Chondrocyte (in vitro differentiated cells): ENCODE data around the gene CCR5. TPM values are rescaled to one million over a fixed set of nuclear protein-coding genes. Genes with fewer than 3 reads are reported as not detected.
"Not testable (repeated sequence)": the region's sequence is repeated elsewhere in the genome, so short reads cannot be mapped to it uniquely, and the experiment has no call there.

Source experiments
- DNase-seq: peaks from one replicate; pipeline ENCODE4 v3.0.0; 2021; ENCODE audit warnings: mixed read lengths, low spot score
- H3K27ac Mint-ChIP-seq: one replicate; pipeline ENCODE4 v1.8.0; 2021; ENCODE audit warnings: mild to moderate bottlenecking, moderate library complexity, mixed read lengths; ENCODE audit not compliant: unreplicated experiment
- H3K27me3 Mint-ChIP-seq: 2 replicates; pipeline ENCODE4 v1.8.0; 2021; ENCODE audit warnings: low read depth, mixed read lengths
- H3K36me3 Mint-ChIP-seq: 2 replicates; pipeline ENCODE4 v1.8.0; 2021; ENCODE audit warnings: low read depth, mixed read lengths
- H3K4me1 Mint-ChIP-seq: 2 replicates; pipeline ENCODE4 v1.8.0; 2021; ENCODE audit warnings: low read depth, mild to moderate bottlenecking, mixed read lengths
- H3K4me3 Mint-ChIP-seq: one replicate; pipeline ENCODE4 v1.8.0; 2021; ENCODE audit warnings: mild to moderate bottlenecking, moderate library complexity, mixed read lengths; ENCODE audit not compliant: unreplicated experiment
- H3K9me3 Mint-ChIP-seq: 2 replicates; pipeline ENCODE4 v1.8.0; 2021; ENCODE audit warnings: low read depth, mixed read lengths
- total RNA-seq: library from RNA; stranded (reverse); gene quantifications from 3 replicates; pipeline ENCODE4 v1.2.1, GENCODE V29; 2021
- TF ChIP-seq, protein P1 (sequence below): fragments of 200-600 bp; sonication (generic); IDR thresholded peaks from 2 replicates; pipeline ENCODE4 v1.5.0; 2021; ENCODE audit warnings: antibody characterized with exemption, mild to moderate bottlenecking, moderate library complexity

CCR5 gene
- total RNA-seq, 1 donor from 2014 or later, result not detected

GRCh38 chr3:46399098-46399497, 28.4 kb downstream of the CCR5 start:
- H3K4me1 Mint-ChIP-seq, result no peaks in the 10 kb centered on the region
- H3K27me3 Mint-ChIP-seq, result peaks cover 12% of the 10 kb centered on the region
- no peak for DNase-seq
- H3K36me3 Mint-ChIP-seq, result no peaks in the 10 kb centered on the region
- H3K4me3 Mint-ChIP-seq, result no peak overlapping the region
- no peak overlapping the region for H3K27ac Mint-ChIP-seq
- TF ChIP-seq, protein P1, sequence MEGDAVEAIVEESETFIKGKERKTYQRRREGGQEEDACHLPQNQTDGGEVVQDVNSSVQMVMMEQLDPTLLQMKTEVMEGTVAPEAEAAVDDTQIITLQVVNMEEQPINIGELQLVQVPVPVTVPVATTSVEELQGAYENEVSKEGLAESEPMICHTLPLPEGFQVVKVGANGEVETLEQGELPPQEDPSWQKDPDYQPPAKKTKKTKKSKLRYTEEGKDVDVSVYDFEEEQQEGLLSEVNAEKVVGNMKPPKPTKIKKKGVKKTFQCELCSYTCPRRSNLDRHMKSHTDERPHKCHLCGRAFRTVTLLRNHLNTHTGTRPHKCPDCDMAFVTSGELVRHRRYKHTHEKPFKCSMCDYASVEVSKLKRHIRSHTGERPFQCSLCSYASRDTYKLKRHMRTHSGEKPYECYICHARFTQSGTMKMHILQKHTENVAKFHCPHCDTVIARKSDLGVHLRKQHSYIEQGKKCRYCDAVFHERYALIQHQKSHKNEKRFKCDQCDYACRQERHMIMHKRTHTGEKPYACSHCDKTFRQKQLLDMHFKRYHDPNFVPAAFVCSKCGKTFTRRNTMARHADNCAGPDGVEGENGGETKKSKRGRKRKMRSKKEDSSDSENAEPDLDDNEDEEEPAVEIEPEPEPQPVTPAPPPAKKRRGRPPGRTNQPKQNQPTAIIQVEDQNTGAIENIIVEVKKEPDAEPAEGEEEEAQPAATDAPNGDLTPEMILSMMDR, result no peak
- no peaks in the 10 kb centered on the region for H3K9me3 Mint-ChIP-seq

DNA sequence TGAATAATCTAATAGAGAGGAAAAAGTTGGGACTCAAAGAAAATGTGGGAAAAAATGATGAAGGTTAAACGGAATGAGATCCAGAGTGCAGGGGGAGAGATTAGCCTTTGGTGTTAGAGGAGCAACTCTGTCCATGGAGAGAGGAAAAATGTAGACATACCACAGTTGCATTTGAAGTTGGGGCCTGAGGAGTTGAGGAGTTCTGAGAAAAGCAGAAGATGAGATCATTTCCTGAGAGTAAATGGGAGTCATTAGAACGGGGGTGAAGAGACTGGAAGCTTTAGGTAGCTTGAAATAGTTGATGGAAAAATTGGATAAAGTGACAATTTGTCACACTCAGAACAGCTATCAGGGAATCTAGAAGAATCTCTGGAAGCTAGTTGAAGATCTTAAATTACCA, 28.8 kb downstream of the CCR5 start:
- no peaks in the 10 kb centered on the region for H3K9me3 Mint-ChIP-seq
- no peaks in the 10 kb centered on the region for H3K36me3 Mint-ChIP-seq
- TF ChIP-seq, protein P1, result no peak
- no peak overlapping the region for H3K4me3 Mint-ChIP-seq
- no peak for DNase-seq
- no peaks in the 10 kb centered on the region for H3K4me1 Mint-ChIP-seq
- H3K27ac Mint-ChIP-seq, result no peak overlapping the region
- peaks cover 8% of the 10 kb centered on the region for H3K27me3 Mint-ChIP-seq

DNA sequence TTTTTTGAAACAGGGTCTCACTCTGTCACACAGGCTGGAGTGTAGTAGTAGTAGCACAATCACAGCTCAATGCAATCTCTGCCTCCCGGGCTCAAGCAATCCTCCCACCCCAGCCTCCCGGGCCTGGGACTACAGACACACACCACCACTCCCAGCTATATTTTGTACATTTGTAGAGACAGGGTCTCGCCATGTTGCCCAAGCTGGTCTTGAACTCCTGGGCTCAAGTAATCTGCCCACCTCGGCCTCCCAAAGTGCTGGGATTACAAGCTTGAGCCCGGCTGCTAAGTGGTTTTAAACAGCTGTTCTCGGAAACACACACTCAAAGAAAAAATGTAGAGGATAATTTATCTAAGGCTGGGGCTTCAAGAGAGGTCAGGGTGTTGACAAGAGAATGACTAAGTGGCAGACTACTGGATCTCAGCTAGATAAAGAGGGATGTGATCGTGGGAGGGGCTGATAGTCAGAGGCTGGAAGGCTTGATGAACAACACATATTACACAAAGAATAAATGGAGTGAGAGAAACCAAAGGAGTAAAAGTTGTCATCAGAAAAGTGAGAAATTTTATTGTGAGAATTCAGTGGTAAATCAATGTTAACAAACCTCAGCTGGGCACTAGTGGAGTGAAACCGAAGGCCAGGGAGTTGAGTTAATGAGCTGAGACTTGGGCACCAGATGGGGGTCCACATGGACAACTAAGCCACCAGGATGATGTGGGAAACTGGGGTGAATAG, 29.4 kb downstream of the CCR5 start:
- H3K9me3 Mint-ChIP-seq, result no peaks in the 10 kb centered on the region
- TF ChIP-seq, protein P1, result no peak
- peaks cover 3% of the 10 kb centered on the region for H3K4me1 Mint-ChIP-seq
- peaks cover 4% of the 10 kb centered on the region for H3K27me3 Mint-ChIP-seq
- no peaks in the 10 kb centered on the region for H3K36me3 Mint-ChIP-seq
- H3K27ac Mint-ChIP-seq, result no peak overlapping the region
- no peak overlapping the region for H3K4me3 Mint-ChIP-seq
- DNase-seq, result no peak

DNA sequence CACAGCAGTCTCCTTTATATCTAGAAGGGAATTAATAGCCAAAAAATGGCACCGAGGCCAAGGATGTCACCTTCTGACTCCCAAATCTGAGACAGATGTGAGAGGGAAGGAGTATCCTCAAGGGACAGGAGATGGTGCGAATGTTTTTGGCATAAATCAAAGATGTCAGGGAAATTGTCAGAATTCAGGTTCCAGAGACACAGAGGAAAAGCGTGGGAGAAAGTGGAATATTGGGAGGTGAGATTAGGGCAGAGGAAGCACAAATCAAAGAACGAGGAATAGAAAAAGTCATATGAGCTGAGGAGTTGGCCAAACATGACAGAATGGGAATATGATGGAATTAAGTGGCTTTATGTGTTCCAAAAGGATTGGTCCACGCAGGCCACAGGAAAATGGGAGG, 30.1 kb downstream of the CCR5 start:
- no peaks in the 10 kb centered on the region for H3K9me3 Mint-ChIP-seq
- no peak for DNase-seq
- no peak overlapping the region for H3K27ac Mint-ChIP-seq
- H3K36me3 Mint-ChIP-seq, result no peaks in the 10 kb centered on the region
- peaks cover 2% of the 10 kb centered on the region for H3K27me3 Mint-ChIP-seq
- peaks cover 10% of the 10 kb centered on the region for H3K4me1 Mint-ChIP-seq
- H3K4me3 Mint-ChIP-seq, result no peak overlapping the region
- TF ChIP-seq, protein P1, result no peak

GRCh38 chr3:46401579-46401978, 30.8 kb downstream of the CCR5 start:
- H3K27me3 Mint-ChIP-seq, result peaks cover 2% of the 10 kb centered on the region
- DNase-seq, result no peak
- H3K27ac Mint-ChIP-seq, result no peak overlapping the region
- no peaks in the 10 kb centered on the region for H3K9me3 Mint-ChIP-seq
- TF ChIP-seq, protein P1, result no peak
- H3K4me1 Mint-ChIP-seq, result peaks cover 17% of the 10 kb centered on the region
- no peaks in the 10 kb centered on the region for H3K36me3 Mint-ChIP-seq
- no peak overlapping the region for H3K4me3 Mint-ChIP-seq

DNA sequence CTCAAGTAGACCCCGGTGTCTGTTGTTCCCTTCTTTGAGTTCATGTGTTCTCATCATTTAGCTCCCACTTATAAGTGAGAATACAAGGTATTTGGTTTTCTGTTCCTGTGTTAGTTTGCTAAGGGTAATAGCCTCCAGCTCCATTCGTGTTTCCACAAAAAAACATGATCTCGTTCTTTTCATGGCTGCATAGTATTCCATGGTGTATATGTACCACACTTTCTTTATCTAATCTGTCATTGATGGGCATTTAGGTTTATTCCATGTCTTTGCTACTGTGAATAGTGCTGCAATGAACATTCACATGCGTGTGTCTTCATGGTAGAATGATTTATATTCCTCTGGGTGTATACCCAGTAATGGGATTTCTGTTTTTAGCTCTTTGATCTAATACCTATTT, 32.2 kb downstream of the CCR5 start:
- not testable (repeated sequence) for DNase-seq, H3K27me3 Mint-ChIP-seq, H3K27ac Mint-ChIP-seq, H3K4me3 Mint-ChIP-seq, H3K36me3 Mint-ChIP-seq, H3K9me3 Mint-ChIP-seq
- peaks cover 31% of the 10 kb centered on the region for H3K4me1 Mint-ChIP-seq
